HepG2 (cell line): Measurements from ENCODE around the gene ATXN7L2. TPM values are rescaled to one million over a fixed set of nuclear protein-coding genes. Genes with fewer than 3 reads are reported as not detected.

Experiments used
- ADNP ChIP-seq: sonication (generic); formaldehyde crosslinking; IDR thresholded peaks from 2 replicates; pipeline ENCODE4 v1.4.0; 2020; ENCODE audit warnings: missing genetic modification reagents
- AHR ChIP-seq: IDR thresholded peaks from 2 replicates; pipeline ENCODE4 v1.6.1; 2018; ENCODE audit warnings: missing genetic modification reagents, missing compliant biosample characterization
- DBP ChIP-seq: sonication (generic); formaldehyde crosslinking; IDR thresholded peaks from 2 replicates; pipeline ENCODE4 v1.4.0; 2020; ENCODE audit warnings: missing genetic modification reagents; ENCODE audit errors: not compliant biosample characterization
- GTF2F1 ChIP-seq: fragments of 150-350 bp; IDR thresholded peaks from 2 replicates; pipeline ENCODE4 v1.6.1; 2014; ENCODE audit warnings: low read length
- HNF4G ChIP-seq, 2 experiments: sonication (generic) in 1 of 2; formaldehyde crosslinking in 1 of 2; IDR thresholded peaks; 2 replicates each; pipeline versions ENCODE4 v1.4.0 to v1.6.1; 2011 to 2020; ENCODE audit warnings: borderline replicate concordance in 2 of 2, low read depth in 2 of 2, mild to moderate bottlenecking in 2 of 2, low read length in 1 of 2, missing genetic modification reagents in 1 of 2, moderate library complexity in 1 of 2
- MAF1 ChIP-seq: sonication (generic); formaldehyde crosslinking; IDR thresholded peaks from 2 replicates; pipeline ENCODE4 v1.5.0; 2020; ENCODE audit warnings: missing genetic modification reagents, borderline replicate concordance
- MXI1 ChIP-seq: IDR thresholded peaks from 3 replicates; pipeline ENCODE4 v1.6.1; 2012; ENCODE audit warnings: low read depth, low read length, inconsistent platforms, borderline replicate concordance
- PHB2 ChIP-seq: fragments of 450-650 bp; IDR thresholded peaks from 2 replicates; pipeline ENCODE4 v1.6.1; 2018; ENCODE audit not compliant: partially characterized antibody
- ZHX2 ChIP-seq, 2 experiments: sonication (generic) in 1 of 2; formaldehyde crosslinking in 1 of 2; IDR thresholded peaks; 2 replicates each; pipeline versions ENCODE4 v1.6.1 to v1.9.0; 2014 to 2022; ENCODE audit warnings: antibody characterized with exemption in 1 of 2, borderline replicate concordance in 1 of 2, inconsistent platforms in 1 of 2, low read depth in 1 of 2, missing genetic modification reagents in 1 of 2
- ZNF460 ChIP-seq: sonication (generic); formaldehyde crosslinking; IDR thresholded peaks from 2 replicates; pipeline ENCODE4 v1.5.1; 2020; ENCODE audit warnings: missing genetic modification reagents, mild to moderate bottlenecking, borderline replicate concordance
- ZNF704 ChIP-seq: sonication (generic); formaldehyde crosslinking; IDR thresholded peaks from 2 replicates; pipeline ENCODE4 v1.8.1; 2023; ENCODE audit warnings: mild to moderate bottlenecking, inconsistent platforms, moderate library complexity, missing genetic modification reagents, borderline replicate concordance
- ZNF788 ChIP-seq: sonication (generic); formaldehyde crosslinking; IDR thresholded peaks from 2 replicates; pipeline ENCODE4 v1.5.0; 2020; ENCODE audit warnings: mild to moderate bottlenecking, missing genetic modification reagents, borderline replicate concordance
- polyA plus RNA-seq, 8 experiments: library from polyadenylated mRNA; depleted of rRNA in 3 of 8; stranded (reverse) in 7 of 8; unstranded in 1 of 8; fragments of >200 nt; fragmentation: Illumina TruSeq in 4 of 8; extraction: Trizol in 4 of 8; gene quantifications; 2 replicates each; pipeline versions ENCODE4 v1.2.1 to v1.2.3, GENCODE V29; 2011 to 2016; ENCODE audit warnings: low read depth in 4 of 8, missing spikeins in 1 of 8, mixed read lengths in 1 of 8; ENCODE audit not compliant: insufficient read depth in 1 of 8
- total RNA-seq, 5 experiments: library from RNA; depleted of rRNA; stranded (reverse); fragments of >200 nt; fragmentation: Illumina TruSeq; extraction: Trizol; gene quantifications; 2 replicates each; pipeline ENCODE4 v1.2.3, GENCODE V29; 2016; ENCODE audit warnings: low read depth in 1 of 5

Gene ATXN7L2
- total and polyA plus RNA-seq, 2 of the 13 experiments (the other 11 are each of a cell fraction or from before 2014, with no cell fraction given) = 2.7 to 2.8 TPM

GRCh38 chr1:109508873-109509175 is 25.1 kb downstream of the ATXN7L2 start (continued):
- no peak for TF ChIP-seq ZHX2 (IDR thresholded peaks at IDR 0.05; ENCODE audit: low read depth)
- TF ChIP-seq ZHX2 (CRISPR knock-in tag; IDR thresholded peaks at IDR 0.05; ENCODE audit: borderline replicate concordance) = no peak
- TF ChIP-seq GTF2F1 = no peak
- no peak for TF ChIP-seq PHB2
- no peak for TF ChIP-seq DBP (CRISPR knock-in tag)
- no peak for TF ChIP-seq AHR (CRISPR knock-in tag)
- no peak for TF ChIP-seq MXI1
- no peak for TF ChIP-seq ZNF460 (CRISPR knock-in tag)
- TF ChIP-seq MAF1 (CRISPR knock-in tag) = no peak
- no peak for TF ChIP-seq ADNP (CRISPR knock-in tag)
- TF ChIP-seq HNF4G (IDR thresholded peaks at IDR 0.05; ENCODE audit: borderline replicate concordance, low read depth, low read length) = no peak
- no peak for TF ChIP-seq HNF4G (CRISPR knock-in tag; IDR thresholded peaks at IDR 0.05; ENCODE audit: borderline replicate concordance, low read depth)
- no peak for TF ChIP-seq ZNF704 (CRISPR knock-in tag)
- TF ChIP-seq ZNF788 = no peak
